Measurements from ENCODE around the gene SPATA6. TPM values are rescaled to one million over a fixed set of nuclear protein-coding genes. Genes with fewer than 3 reads are reported as not detected.

SPATA6 gene
- total and polyA plus RNA-seq, 2 of the 4 experiments (the other 2 are of a cell fraction), result 1.1 to 2.0 TPM

GRCh38 chr1:48469616-48470480 is 2.2 kb downstream of the SPATA6 start:
- Histone ChIP-seq H3K14ac (replicated peaks; ENCODE audit: low read depth, low read length) (no peak overlapping the region), H3K79me1 (ENCODE audit: low read depth in 1 of 2, low read length in 2 of 2) (0 out of 4 replicates have a peak, but pooled peaks cover 0 to 4% of the 10 kb centered on the region in 2 experiments), H2BK120ac (ENCODE audit: low read depth, low read length) (no peak overlapping the region), H2AFZ (replicated peaks; ENCODE audit: low read length, poor library complexity) (peak overlapping the region; percentile 1), H3K4ac (ENCODE audit: low read depth, low read length) (no peak overlapping the region), H3K56ac (ENCODE audit: extremely low read depth, insufficient read depth, low read length) (no peak overlapping the region), H3K27me3 (ENCODE audit: control insufficient read depth, insufficient read depth, low read length) (no peaks in the 10 kb centered on the region), H3K23ac (ENCODE audit: low read depth, low read length) (no peak overlapping the region), H3K4me2 (ENCODE audit: low read depth, low read length) (peak overlapping the region; percentile 57), H3K4me3 (ENCODE audit: insufficient read depth, low read depth, low read length) (0 out of 2 replicates have a peak overlapping the region, but pooled peaks have one; percentile 1), H4K5ac (ENCODE audit: low read depth, low read length) (no peak overlapping the region), H4K91ac (ENCODE audit: insufficient read depth, low read depth, low read length) (no peak overlapping the region), H2AK5ac (ENCODE audit: low read depth, low read length) (no peak overlapping the region), H4K8ac (ENCODE audit: low read depth in 2 of 2, low read length in 2 of 2) (peak overlapping the region in 1 of 2 experiments; percentile 6; a peak in 1 of 4 replicates), H4K20me1 (ENCODE audit: insufficient read depth, low read length) (no peaks in the 10 kb centered on the region), H3K4me1 (ENCODE audit: control insufficient read depth, insufficient read depth, low read length) (peaks cover 4% of the 10 kb centered on the region; the same call in 1 of the 2 replicates), H2BK5ac (ENCODE audit: low read depth, low read length, poor library complexity, severe bottlenecking) (no peak overlapping the region), H3K9me1 (ENCODE audit: insufficient read depth, low read length) (peaks cover 6% of the 10 kb centered on the region; the same call in 1 of the 2 replicates), H2AK9ac (replicated peaks; ENCODE audit: low read depth, low read length, poor library complexity) (no peak overlapping the region), H3K36me3 (ENCODE audit: control insufficient read depth, insufficient read depth, low read length) (no peaks in the 10 kb centered on the region), H3K9ac (ENCODE audit: low read depth, low read length) (no peak overlapping the region), H3K9me3 (ENCODE audit: control insufficient read depth, insufficient read depth, low read length) (no peaks in the 10 kb centered on the region), H2BK20ac (ENCODE audit: low read depth, low read length) (no peak overlapping the region), H2BK15ac (ENCODE audit: low read depth, low read length) (no peak overlapping the region), H3K18ac (ENCODE audit: low read depth, low read length) (no peak overlapping the region), H3K27ac (ENCODE audit: insufficient read depth, low read length) (peak overlapping the region; percentile 14; the same call in 1 of the 2 replicates)
- in situ Hi-C loops (cut with MboI; ENCODE audit: low sequenced_read_pairs) (no loop called here), intact Hi-C loops (cut with micrococcal nuclease) (no loop called here), dilution Hi-C loops (cut with HindIII; ENCODE audit: low sequenced_read_pairs, unreplicated experiment) (no loop called here)
- ATAC-seq (ENCODE audit: low read depth), result peak; percentile 34
- no TSS peak for BruUV-seq (replicated peaks)
- no CpG with 5 or more reads among the region's 12 CpGs for WGBS, 2 experiments (ENCODE audit: extremely low coverage in 2 of 2, insufficient read length in 1 of 2)
- ChIA-PET CTCF (interaction anchor here (1.6 kb wide), 1 partner anchor 28 kb away, joined by 5 read pairs; no protein-coding TSS in a partner anchor), POLR2A (ENCODE audit: unreplicated experiment) (no interaction called here)
- TF ChIP-seq RFX5 (IDR thresholded peaks at IDR 0.05; ENCODE audit: low read depth, low read length) (no peak), ELK1 (IDR thresholded peaks at IDR 0.05; ENCODE audit: borderline replicate concordance, low read depth, low read length) (no peak), NFE2L2 (IDR thresholded peaks at IDR 0.05; ENCODE audit: low read depth, low read length) (no peak), RCOR1 (IDR thresholded peaks at IDR 0.05; ENCODE audit: insufficient replicate concordance, low read length) (no peak), CHD1 (IDR thresholded peaks at IDR 0.05; ENCODE audit: low read depth, low read length) (no peak), BHLHE40 (IDR thresholded peaks at IDR 0.05; ENCODE audit: low read depth, low read length) (peak; percentile 37; the same call in 1 of the 2 replicates), CEBPB (IDR thresholded peaks at IDR 0.05; ENCODE audit: low read depth, low read length) (peak; percentile 65), USF2 (IDR thresholded peaks at IDR 0.05; ENCODE audit: low read depth, low read length) (no peak), FOS (IDR thresholded peaks at IDR 0.05; ENCODE audit: low read depth, low read length) (no peak), POLR2A (IDR thresholded peaks at IDR 0.05; ENCODE audit: low read depth, low read length) (no peak)
- peak; percentile 74 for DNase-seq
